K562 (cell line): Measurements from ENCODE around the gene ABCB10. TPM values are rescaled to one million over a fixed set of nuclear protein-coding genes. Genes with fewer than 3 reads are reported as not detected.

ENCODE experiments used
- ATAC-seq: fragments of 200-7000 bp; cut with Tn5 transposase; 3 replicates; pipeline ENCODE4 v1.9.1; 2020; ENCODE audit warnings: moderate library complexity
- BruUV-seq: library from RNA; stranded (reverse); fragments of 400-500 nt; replicated peaks from 2 replicates; lab custom pipeline; 2021; lab: Mats Ljungman, UMichigan
- CTCF ChIA-PET: fragments of 300-600 bp; formaldehyde crosslinking; extraction: SDS; loops from one replicate; lab custom pipeline; 2021; ENCODE audit warnings: low intra/inter-chr PET ratio; lab: Yijun Ruan, JAX
- POLR2A ChIA-PET: fragments of 300-600, 350-650 bp; sonication (Branson Sonifier 250); formaldehyde crosslinking; extraction: SDS; loops from one replicate; lab custom pipeline; 2021; ENCODE audit warnings: antibody characterized with exemption, inconsistent platforms; lab: Yijun Ruan, JAX
- DNase-seq, 4 experiments: peaks; one replicate each; pipeline versions ENCODE4 v3.0.0 to v3.0.0-alpha.2; 2011 to 2018; ENCODE audit warnings: low spot score in 3 of 4, mixed read lengths in 3 of 4; ENCODE audit errors: extremely low read depth in 1 of 4
- FAIRE-seq: peaks from 2 replicates; lab custom pipeline; 2011; peaks lifted over from hg19 to GRCh38; lab: Jason Lieb, UNC
- H2AFZ ChIP-seq: 2 replicates; pipeline ENCODE4 v1.6.0; 2011; ENCODE audit warnings: low read depth, low read length, control low read depth, inconsistent platforms
- H3K27ac ChIP-seq: fragments of 200-600 bp; 3 replicates; pipeline ENCODE4 v1.8.0; 2011; ENCODE audit warnings: low read depth, mild to moderate bottlenecking, control low read depth, inconsistent platforms, low read length, moderate library complexity, mixed read lengths; ENCODE audit errors: extremely low read depth
- H3K27me3 ChIP-seq, 2 experiments: fragments of 300-600 bp in 1 of 2; 2 replicates in 1 of 2; 3 replicates in 1 of 2; pipeline versions ENCODE4 v1.6.0 to v1.8.0; 2011; ENCODE audit warnings: inconsistent platforms in 2 of 2, low read length in 2 of 2, mild to moderate bottlenecking in 1 of 2, mixed read lengths in 1 of 2, moderate library complexity in 1 of 2; ENCODE audit not compliant: control insufficient read depth in 2 of 2, insufficient read depth in 2 of 2
- H3K36me3 ChIP-seq: fragments of 300-600 bp; 3 replicates; pipeline ENCODE4 v1.8.0; 2011; ENCODE audit warnings: mild to moderate bottlenecking, low read length, inconsistent platforms; ENCODE audit not compliant: control insufficient read depth, insufficient read depth
- H3K4me1 ChIP-seq, 2 experiments: fragments of 200-600 bp in 1 of 2; replicated peaks in 1 of 2; 2 replicates in 1 of 2; 3 replicates in 1 of 2; pipeline versions ENCODE4 v1.5.1 to v1.8.0; 2011; ENCODE audit warnings: inconsistent platforms in 2 of 2, low read length in 2 of 2, mild to moderate bottlenecking in 1 of 2, mixed read lengths in 1 of 2, moderate library complexity in 1 of 2; ENCODE audit not compliant: control insufficient read depth in 2 of 2, insufficient read depth in 2 of 2
- H3K4me2 ChIP-seq: 2 replicates; pipeline ENCODE4 v1.6.1; 2011; ENCODE audit warnings: low read length, control low read depth, inconsistent platforms, mixed read lengths; ENCODE audit not compliant: insufficient read depth
- H3K4me3 ChIP-seq: fragments of 200-600 bp; sonication (generic), shearing (Covaris generic); 2 replicates; pipeline ENCODE4 v1.5.1; 2016; ENCODE audit warnings: control low read depth, inconsistent platforms
- H3K79me2 ChIP-seq: fragments of 200-600 bp; 3 replicates; pipeline ENCODE4 v1.8.0; 2011; ENCODE audit warnings: low read length, inconsistent platforms; ENCODE audit not compliant: control insufficient read depth, insufficient read depth
- H3K9ac ChIP-seq, 2 experiments: 2 replicates each; pipeline versions ENCODE4 v1.6.0 to v1.6.1; 2011; ENCODE audit warnings: low read depth in 2 of 2, low read length in 2 of 2, control low read depth in 1 of 2, inconsistent platforms in 1 of 2, mild to moderate bottlenecking in 1 of 2, mixed read lengths in 1 of 2; ENCODE audit not compliant: insufficient read depth in 1 of 2
- H3K9me1 ChIP-seq: one replicate; pipeline ENCODE4 v1.6.0; 2011; ENCODE audit warnings: inconsistent platforms, mild to moderate bottlenecking, low read length, moderate library complexity; ENCODE audit not compliant: control insufficient read depth, insufficient read depth
- H3K9me3 ChIP-seq: replicated peaks from 2 replicates; pipeline ENCODE4 v1.5.1; 2011; ENCODE audit warnings: low read depth, low read length, inconsistent platforms; ENCODE audit not compliant: control insufficient read depth, insufficient read depth
- H4K20me1 ChIP-seq: replicated peaks from 2 replicates; pipeline ENCODE4 v1.6.1; 2011; ENCODE audit warnings: low read length, inconsistent platforms, mixed read lengths; ENCODE audit not compliant: control insufficient read depth, insufficient read depth
- CC2D1A ChIP-seq: fragments of 450-650 bp; IDR thresholded peaks from 2 replicates; pipeline ENCODE4 v1.6.1; 2017; ENCODE audit warnings: mild to moderate bottlenecking
- EGR1 ChIP-seq: fragments of 450-650 bp; conservative IDR thresholded peaks from 2 replicates; pipeline ENCODE4 v1.6.1; 2017; ENCODE audit warnings: mild to moderate bottlenecking
- HNRNPL ChIP-seq: fragments of 200-400 bp; formaldehyde crosslinking; IDR thresholded peaks from 2 replicates; pipeline ENCODE4 v1.6.1; 2017; ENCODE audit warnings: low read depth, mild to moderate bottlenecking, low read length
- LEF1 ChIP-seq: fragments of 450-650 bp; IDR thresholded peaks from 2 replicates; pipeline ENCODE4 v1.6.1; 2016; ENCODE audit warnings: mild to moderate bottlenecking
- NEUROD1 ChIP-seq: fragments of 150-350 bp; IDR thresholded peaks from 2 replicates; pipeline ENCODE4 v1.6.1; 2014; ENCODE audit warnings: borderline replicate concordance, low read length, low read depth; ENCODE audit not compliant: partially characterized antibody
- RBM25 ChIP-seq: fragments of 200-400 bp; formaldehyde crosslinking; IDR thresholded peaks from 2 replicates; pipeline ENCODE4 v1.6.1; 2018; ENCODE audit warnings: low read length, low read depth, moderate library complexity; ENCODE audit not compliant: severe bottlenecking
- ZFP36 ChIP-seq: fragments of 150-350 bp; IDR thresholded peaks from 2 replicates; pipeline ENCODE4 v1.6.1; 2018; ENCODE audit warnings: low read length, low read depth; ENCODE audit not compliant: partially characterized antibody
- WGBS: fragments of 100-300 bp; shearing (Covaris generic); methylation state at CpG from one replicate; pipeline ENCODE4 v1.1.6; 2016; ENCODE audit warnings: low coverage, mixed read lengths; ENCODE audit not compliant: insufficient coverage; ENCODE audit errors: missing lambda C conversion rate; 5-methylcytosine and 5-hydroxymethylcytosine counted together
- in situ Hi-C: fragments of 300-500 bp; cut with MboI; formaldehyde crosslinking; loops from 4 replicates; pipeline ENCODE4 v1.15.0; 2018; ENCODE audit warnings: inconsistent platforms, mixed read lengths
- intact Hi-C: fragments of 100-400 bp; cut with micrococcal nuclease; formaldehyde crosslinking; loops from 2 replicates; pipeline ENCODE4 v1.14.2; 2022
- polyA plus RNA-seq, 8 experiments: library from polyadenylated mRNA; depleted of rRNA in 4 of 8; stranded (reverse) in 5 of 8; unstranded in 3 of 8; fragments of >200 nt; fragmentation: Nextera tagmentation in 2 of 8; fragmentation: Illumina TruSeq in 1 of 8; extraction: Ambion mirVana in 2 of 8; extraction: Trizol in 1 of 8; gene quantifications; 2 replicates each; pipeline versions ENCODE4 v1.2.1 to v1.2.3, GENCODE V29; 2011 to 2014; ENCODE audit warnings: inconsistent platforms in 1 of 8, missing spikeins in 1 of 8
- total RNA-seq, 7 experiments: library from RNA; depleted of rRNA in 6 of 7; stranded (reverse); fragments of >200 nt in 6 of 7; fragmentation: Illumina TruSeq in 2 of 7; extraction: Trizol in 2 of 7; gene quantifications; 2 replicates each; pipeline versions ENCODE4 v1.2.1 to v1.2.3, GENCODE V29; 2011 to 2021; ENCODE audit warnings: low replicate concordance in 1 of 7
- TF ChIP-seq, protein P1 (sequence below): fragments of 450-650 bp; IDR thresholded peaks from 2 replicates; pipeline ENCODE4 v1.6.1; 2016

ABCB10 gene
- total and polyA plus RNA-seq, 9 of the 15 experiments (the other 6 are each of a cell fraction or from before 2014, with no cell fraction given) = 12.4 to 54.8 (median 36.4) TPM

DNA sequence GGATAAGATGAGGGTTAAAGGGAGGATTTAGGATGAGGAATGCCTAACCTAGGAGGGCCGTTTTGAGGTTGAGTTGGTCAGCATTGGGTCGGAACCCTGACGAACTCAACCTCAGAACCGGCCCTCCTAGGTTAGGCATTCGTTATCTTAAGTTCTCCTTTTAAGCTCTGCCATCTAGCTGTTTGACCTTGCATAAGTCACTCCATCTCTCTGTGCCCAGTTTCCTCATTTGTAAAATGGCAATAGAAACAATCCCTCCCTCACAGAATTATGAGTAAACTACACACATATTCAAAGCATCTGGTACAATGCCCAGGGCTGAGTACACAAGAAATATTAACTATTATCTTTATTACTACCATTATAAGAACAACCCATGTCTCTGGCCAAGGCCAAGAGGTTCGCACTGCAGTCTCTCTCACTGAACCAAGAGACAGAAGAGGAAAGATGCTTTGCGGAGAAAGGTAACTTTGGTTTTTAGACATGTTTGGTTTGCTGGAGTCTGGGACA is 4.8 kb downstream of the ABCB10 start:
- POLR2A ChIA-PET = no interaction called here
- no peak for FAIRE-seq

DNA sequence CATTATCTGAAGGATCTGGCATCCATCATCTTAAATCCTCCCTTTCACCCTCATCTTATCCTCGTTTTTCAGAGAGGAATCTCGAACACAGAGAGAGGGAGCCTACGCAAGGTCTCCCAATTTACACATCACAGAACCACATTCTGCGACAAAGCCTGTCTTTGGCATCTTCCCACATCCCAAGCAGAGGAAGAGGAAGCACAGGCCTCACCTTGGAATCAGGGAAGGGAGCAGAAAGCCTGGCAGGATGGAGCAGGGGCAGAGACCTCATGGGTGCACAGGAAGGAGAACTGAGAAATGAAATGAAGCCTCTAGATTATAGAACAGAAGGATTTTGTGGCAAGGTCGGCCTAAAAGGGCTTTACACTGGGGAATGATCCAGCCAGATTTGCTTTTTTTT is 5.8 kb downstream of the ABCB10 start:
- no peaks in the 10 kb centered on the region for H3K27me3 ChIP-seq
- no peaks in the 10 kb centered on the region for H3K9me3 ChIP-seq
- H3K27ac ChIP-seq = no peak overlapping the region
- no TSS peak for BruUV-seq
- H3K9ac ChIP-seq = no peak overlapping the region; a peak in 1 of 4 replicates
- H3K36me3 ChIP-seq = peaks cover 32% of the 10 kb centered on the region
- H3K4me3 ChIP-seq = no peak overlapping the region
- ATAC-seq (no peak), FAIRE-seq (no peak), DNase-seq (no peak)
- H3K4me2 ChIP-seq = no peak overlapping the region
- ChIA-PET CTCF (no interaction called here), POLR2A (no interaction called here)
- peaks cover 36 to 40% of the 10 kb centered on the region in 2 experiments; a peak in 4 of 5 replicates for H3K4me1 ChIP-seq
- WGBS = 62% methylated on average over 5 of the region's 5 CpGs
- peaks cover 38% of the 10 kb centered on the region for H4K20me1 ChIP-seq
- H3K9me1 ChIP-seq = peaks cover 7% of the 10 kb centered on the region
- no peak overlapping the region for H2AFZ ChIP-seq
- in situ Hi-C loops = no loop called here
- peaks cover 87% of the 10 kb centered on the region for H3K79me2 ChIP-seq
- intact Hi-C loops = loop anchor here (10.0 kb wide), 1 partner anchor 602 kb away; no protein-coding TSS in a partner anchor
- TF ChIP-seq LEF1 = no peak
- TF ChIP-seq, protein P1, sequence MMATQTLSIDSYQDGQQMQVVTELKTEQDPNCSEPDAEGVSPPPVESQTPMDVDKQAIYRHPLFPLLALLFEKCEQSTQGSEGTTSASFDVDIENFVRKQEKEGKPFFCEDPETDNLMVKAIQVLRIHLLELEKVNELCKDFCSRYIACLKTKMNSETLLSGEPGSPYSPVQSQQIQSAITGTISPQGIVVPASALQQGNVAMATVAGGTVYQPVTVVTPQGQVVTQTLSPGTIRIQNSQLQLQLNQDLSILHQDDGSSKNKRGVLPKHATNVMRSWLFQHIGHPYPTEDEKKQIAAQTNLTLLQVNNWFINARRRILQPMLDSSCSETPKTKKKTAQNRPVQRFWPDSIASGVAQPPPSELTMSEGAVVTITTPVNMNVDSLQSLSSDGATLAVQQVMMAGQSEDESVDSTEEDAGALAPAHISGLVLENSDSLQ = peak; percentile 31; the same call in 1 of the 2 replicates
- TF ChIP-seq NEUROD1 = no peak
- TF ChIP-seq EGR1 = no peak
- no peak for TF ChIP-seq CC2D1A

More for the DNA sequence above, 4.8 kb downstream of the ABCB10 start:
- TF ChIP-seq RBM25 (peak; percentile 11), ZFP36 (peak; percentile 24), HNRNPL (no peak)
- H3K27ac ChIP-seq = no peak overlapping the region
- peaks cover 7% of the 10 kb centered on the region for H3K9me1 ChIP-seq
- peak overlapping the region; percentile 22; the same call in 1 of the 2 replicates for H3K4me2 ChIP-seq
- peaks cover 95% of the 10 kb centered on the region for H3K79me2 ChIP-seq
- H3K4me3 ChIP-seq = no peak overlapping the region
- peaks cover 38% of the 10 kb centered on the region for H4K20me1 ChIP-seq
- peaks cover 26% of the 10 kb centered on the region for H3K36me3 ChIP-seq
- H3K27me3 ChIP-seq = no peaks in the 10 kb centered on the region
- in situ Hi-C loops = no loop called here
- H3K9me3 ChIP-seq = no peaks in the 10 kb centered on the region
- no peak for DNase-seq
- ATAC-seq = no peak
- CTCF ChIA-PET = no interaction called here
- H3K9ac ChIP-seq = no peak overlapping the region
- 89% methylated on average over 7 of the region's 7 CpGs for WGBS
- no peak overlapping the region for H2AFZ ChIP-seq
- no TSS peak for BruUV-seq
- intact Hi-C loops = loop anchor here (2.0 to 10.0 kb wide), 2 partner anchors 45 to 601 kb away; partner anchors contain the start of gene NUP133
- peaks cover 36 to 50% of the 10 kb centered on the region in 2 experiments; a peak in 4 of 5 replicates for H3K4me1 ChIP-seq
